Right lobe of liver (tissue), 6 donors: ENCODE measurements around the gene REC114. TPM values are rescaled to one million over a fixed set of nuclear protein-coding genes. Genes with fewer than 3 reads are reported as not detected.
"Not testable (repeated sequence)": the region's sequence is repeated elsewhere in the genome, so short reads cannot be mapped to it uniquely, and the experiment has no call there.

ENCODE experiments used
- ATAC-seq, 4 donors: fragments of 200-7000 bp; cut with Tn5 transposase; one replicate each; pipeline ENCODE4 v1.9.1; 2020; ENCODE audit warnings: mild to moderate bottlenecking in 4 of 4, moderate library complexity in 4 of 4
- DNase-seq, 3 donors: peaks; one replicate each; pipeline ENCODE4 v3.0.0-alpha.2; 2020
- H3K27ac ChIP-seq, 3 donors: fragments of 200-600 bp; one replicate each; pipeline ENCODE4 v1.8.0; 2022
- H3K27me3 ChIP-seq, 2 donors: fragments of 200-600 bp; one replicate each; pipeline ENCODE4 v1.8.0; 2022
- H3K36me3 ChIP-seq, 4 donors: fragments of 200-600 bp; sonication (generic) in 1 of 4; one replicate each; pipeline versions ENCODE4 v1.5.1 to v1.8.0; 2017 to 2022; ENCODE audit warnings: control low read depth in 1 of 4
- H3K4me1 ChIP-seq, 4 donors: fragments of 200-600 bp; sonication (generic) in 1 of 4; one replicate each; pipeline versions ENCODE4 v1.5.1 to v1.8.0; 2017 to 2022; ENCODE audit warnings: control low read depth in 1 of 4
- H3K4me3 ChIP-seq, 3 donors: fragments of 200-600 bp; one replicate each; pipeline ENCODE4 v1.8.0; 2022
- H3K9me3 ChIP-seq, 4 donors: fragments of 200-600 bp; sonication (generic) in 1 of 4; one replicate each; pipeline versions ENCODE4 v1.5.1 to v1.8.0; 2017 to 2022; ENCODE audit warnings: control low read depth in 1 of 4
- CTCF ChIP-seq, 4 donors: fragments of 200-600 bp in 3 of 4; fragments of 450-650 bp in 1 of 4; IDR thresholded peaks; one replicate each; pipeline versions ENCODE4 v1.5.1 to v1.8.0; 2016 to 2022; ENCODE audit warnings: antibody characterized with exemption in 4 of 4, mild to moderate bottlenecking in 2 of 4
- POLR2A ChIP-seq: fragments of 450-650 bp; IDR thresholded peaks from one replicate; pipeline ENCODE4 v1.6.1; 2017; ENCODE audit warnings: antibody characterized with exemption, mild to moderate bottlenecking
- WGBS: methylation state at CpG from one replicate; pipeline ENCODE4 v1.1.6; 2018; ENCODE audit warnings: low coverage, low lambda C conversion rate; ENCODE audit not compliant: insufficient coverage; ENCODE audit errors: missing lambda C conversion rate; 5-methylcytosine and 5-hydroxymethylcytosine counted together
- intact Hi-C, 2 donors: fragments of 100-400 bp; cut with DNase I; formaldehyde crosslinking; loops; one replicate each; pipeline versions ENCODE4 v1.11.2 to v1.14.1; 2022
- total RNA-seq, 6 experiments: library from RNA; depleted of rRNA in 2 of 6; stranded (reverse); fragments of >200 nt in 2 of 6; fragmentation: NEBNext Ultra II Directional in 3 of 6; extraction: Animal tissue kit (Norgen Biotek cat#: 25700) in 3 of 6; gene quantifications; one replicate each; pipeline versions ENCODE4 v1.1.0 to v1.2.4, GENCODE V29; 2016 to 2023
- donor health status: DM: no; HTN: yes; CAD: no.
- donor health status: DM: no; HTN: no; CAD: no.
- donor health status: DM: no; HTN: no; CAD: no.
- donor health status: DM: no; HTN: yes; CAD: no.
- donor health status: DM: no; HTN: yes; CAD: no.

The REC114 gene
- total RNA-seq, 6 experiments from 2014 or later: not detected

- TF ChIP-seq POLR2A: no peak
- TF ChIP-seq CTCF (IDR thresholded peaks at IDR 0.05): no peak
- no peak overlapping the region for H3K27ac ChIP-seq
- H3K9me3 ChIP-seq: no peaks in the 10 kb centered on the region
- H3K36me3 ChIP-seq: no peaks in the 10 kb centered on the region
- H3K27me3 ChIP-seq: no peaks in the 10 kb centered on the region
- intact Hi-C loops: no loop called here
- no peak overlapping the region for H3K4me3 ChIP-seq
- WGBS: 44% methylated on average over 2 of the region's 4 CpGs
- no peaks in the 10 kb centered on the region for H3K4me1 ChIP-seq
- no peak for ATAC-seq
- no peak for DNase-seq
Observed at GRCh38 chr15:73398861-73399260, 44.1 kb upstream of the REC114 start.

GRCh38 chr15:73400222-73400621 is 42.7 kb upstream of the REC114 start:
- H3K9me3 ChIP-seq, ATAC-seq, DNase-seq, H3K36me3 ChIP-seq, intact Hi-C loops, H3K4me3 ChIP-seq, H3K27ac ChIP-seq, H3K4me1 ChIP-seq, H3K27me3 ChIP-seq: not testable (repeated sequence)
- 61% methylated on average over 5 of the region's 6 CpGs for WGBS

- TF ChIP-seq CTCF (IDR thresholded peaks at IDR 0.05) (no peak), POLR2A (no peak)
- Histone ChIP-seq H3K9me3 (no peaks in the 10 kb centered on the region), H3K4me1 (no peaks in the 10 kb centered on the region), H3K27ac (no peak overlapping the region), H3K36me3 (no peaks in the 10 kb centered on the region), H3K27me3 (no peaks in the 10 kb centered on the region), H3K4me3 (no peak overlapping the region)
- intact Hi-C loops: no loop called here
- DNase-seq: no peak
- no peak for ATAC-seq
Observed at GRCh38 chr15:73403171-73403570, 39.8 kb upstream of the REC114 start.

- 46% methylated on average over 2 of the region's 3 CpGs for WGBS
- DNase-seq (no peak), ATAC-seq (no peak)
- TF ChIP-seq POLR2A (no peak), CTCF (IDR thresholded peaks at IDR 0.05) (no peak)
- Histone ChIP-seq H3K4me3 (no peak overlapping the region), H3K36me3 (no peaks in the 10 kb centered on the region), H3K4me1 (no peaks in the 10 kb centered on the region), H3K9me3 (no peaks in the 10 kb centered on the region), H3K27ac (no peak overlapping the region), H3K27me3 (no peaks in the 10 kb centered on the region)
- intact Hi-C loops: no loop called here
Observed at GRCh38 chr15:73414876-73415275, 28.1 kb upstream of the REC114 start.

GRCh38 chr15:73424506-73424905 is 18.5 kb upstream of the REC114 start:
- Histone ChIP-seq H3K4me1 (no peaks in the 10 kb centered on the region), H3K27ac (no peak overlapping the region), H3K9me3 (no peaks in the 10 kb centered on the region), H3K4me3 (no peak overlapping the region), H3K36me3 (no peaks in the 10 kb centered on the region), H3K27me3 (no peaks in the 10 kb centered on the region)
- no peak for ATAC-seq
- intact Hi-C loops: no loop called here
- 70% methylated on average over 1 of the region's 1 CpG for WGBS
- DNase-seq: no peak
- TF ChIP-seq POLR2A (no peak), CTCF (IDR thresholded peaks at IDR 0.05) (no peak)
